Measurements from ENCODE around the gene DYNAP. TPM values are rescaled to one million over a fixed set of nuclear protein-coding genes. Genes with fewer than 3 reads are reported as not detected.

DYNAP gene
- total RNA-seq, 1 donor from 2014 or later, result not detected

GRCh38 chr18:54622084-54622483 is 31.0 kb downstream of the DYNAP start:
- intact Hi-C loops (cut with DNase I), result no loop called here

GRCh38 chr18:54626779-54627178 is 35.7 kb downstream of the DYNAP start:
- ATAC-seq (no peak), DNase-seq (ENCODE audit: missing footprints) (no peak)
- intact Hi-C loops (cut with DNase I), result no loop called here

More at GRCh38 chr18:54622084-54622483, 31.0 kb downstream of the DYNAP start:
- DNase-seq (ENCODE audit: missing footprints) (no peak), ATAC-seq (no peak)

GRCh38 chr18:54630963-54631362 is 39.9 kb downstream of the DYNAP start:
- DNase-seq (ENCODE audit: missing footprints), result no peak
- no peak for ATAC-seq
- intact Hi-C loops (cut with DNase I), result no loop called here

- DNase-seq (ENCODE audit: missing footprints) (no peak), ATAC-seq (no peak)
- intact Hi-C loops (cut with DNase I), result no loop called here
Observed at GRCh38 chr18:54636217-54636616, 45.2 kb downstream of the DYNAP start.

- intact Hi-C loops (cut with DNase I), result no loop called here
- DNase-seq (ENCODE audit: missing footprints) (no peak), ATAC-seq (no peak)
Observed at GRCh38 chr18:54641734-54642133, 50.7 kb downstream of the DYNAP start.

GRCh38 chr18:54647176-54647575 is 56.1 kb downstream of the DYNAP start:
- DNase-seq (ENCODE audit: missing footprints) (no peak), ATAC-seq (no peak)
- intact Hi-C loops (cut with DNase I), result no loop called here

Other genes starting within 250 kb of the DYNAP start
- gene STARD6, start 233.4 kb upstream of the DYNAP start, total RNA-seq, result not detected
- 1.8 TPM for gene C18orf54, start 233.3 kb upstream of the DYNAP start, total RNA-seq
- 0.08 TPM for gene RAB27B, start 237.2 kb downstream of the DYNAP start, total RNA-seq